Activated CD4-positive, alpha-beta T cell treated with anti-CD3 and anti-CD28 coated beads, Interleukin-2, amount 10 ng/mL, durations not matched to agents 7 days and 5 days (primary cell): ENCODE results near the gene EDAR. TPM values are rescaled to one million over a fixed set of nuclear protein-coding genes. Genes with fewer than 3 reads are reported as not detected.
A peak's percentile ranks its signal among the peaks of the same experiment; 100 is the strongest.

Experiments
- CTCF ChIA-PET: fragments of 350-600 bp; sonication (Branson Sonifier 250); formaldehyde crosslinking; loops from one replicate; lab custom pipeline; 2021; ENCODE audit warnings: antibody characterized with exemption; lab: Charles Lee
- POLR2A ChIA-PET: fragments of 350-600 bp; sonication (Branson Sonifier 250); formaldehyde crosslinking; loops from one replicate; lab custom pipeline; 2021; ENCODE audit warnings: antibody characterized with exemption; lab: Charles Lee
- DNase-seq: peaks from one replicate; pipeline ENCODE4 v3.0.0-alpha.2; 2020
- H3K27ac Mint-ChIP-seq: one replicate; pipeline ENCODE4 v1.8.0; 2021; ENCODE audit warnings: mild to moderate bottlenecking, moderate library complexity, mixed read lengths
- H3K27me3 Mint-ChIP-seq: one replicate; pipeline ENCODE4 v1.8.0; 2021; ENCODE audit warnings: mixed read lengths
- H3K36me3 Mint-ChIP-seq: one replicate; pipeline ENCODE4 v1.8.0; 2021; ENCODE audit warnings: low read depth, mixed read lengths
- H3K4me1 Mint-ChIP-seq: one replicate; pipeline ENCODE4 v1.8.0; 2021; ENCODE audit warnings: mixed read lengths
- H3K4me3 Mint-ChIP-seq: one replicate; pipeline ENCODE4 v1.8.0; 2021; ENCODE audit warnings: mild to moderate bottlenecking, moderate library complexity, mixed read lengths
- H3K9me3 Mint-ChIP-seq: one replicate; pipeline ENCODE4 v1.8.0; 2021; ENCODE audit warnings: mixed read lengths
- total RNA-seq, 2 experiments: library from RNA; stranded (reverse); gene quantifications; one replicate each; pipeline ENCODE4 v1.2.3, GENCODE V29; 2021

Gene EDAR
- under 1 TPM; 0.87 TPM for total RNA-seq

DNA sequence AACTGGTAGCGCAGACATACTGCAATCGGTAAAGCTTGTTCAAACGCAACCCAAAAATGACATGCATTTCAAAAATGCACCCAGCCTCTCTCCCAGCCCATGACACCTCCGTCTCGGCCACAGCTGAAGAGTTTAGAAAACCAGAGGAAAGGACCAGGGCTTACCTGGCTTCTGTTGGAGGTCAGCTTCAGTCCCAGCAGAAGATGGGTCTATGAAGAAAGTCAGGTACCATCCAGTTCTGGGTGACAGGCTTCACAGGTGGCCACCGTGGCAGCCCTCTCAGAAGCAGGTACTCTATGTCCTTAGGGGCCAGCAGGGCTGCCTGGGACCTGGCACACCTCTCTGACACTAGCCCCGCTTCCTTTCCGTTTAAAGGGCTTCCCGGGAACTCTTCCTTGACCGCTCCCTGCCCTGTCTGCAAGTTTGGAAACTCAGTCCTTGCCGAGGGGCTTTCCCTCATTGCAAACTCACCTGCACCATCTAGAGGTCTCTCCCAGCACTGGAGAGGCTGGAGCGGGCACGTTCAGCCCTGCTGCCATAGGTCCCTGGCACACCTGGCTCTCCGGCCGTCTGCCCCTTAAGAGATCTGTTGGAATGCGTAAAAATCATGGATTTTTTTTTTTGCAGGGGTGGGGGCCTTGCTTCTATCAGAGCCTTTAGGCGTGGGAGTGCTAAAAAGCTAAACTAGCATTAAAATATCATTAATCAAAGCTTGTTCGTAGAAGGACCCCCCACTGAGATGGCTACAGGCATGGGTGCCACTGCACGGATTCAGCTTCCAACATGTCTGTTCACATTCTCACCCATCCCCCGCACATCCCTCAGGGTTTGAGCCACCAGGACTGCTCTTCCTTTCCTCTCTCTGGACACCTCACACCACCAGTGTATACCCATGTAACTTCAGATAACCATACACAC is at the start of gene EDAR:
Gene EDAR, minus strand, starts transcription at position 425 of the 918 bp plus-strand sequence. CDS start 58,206 bp downstream, outside the sequence.
- H3K4me3 Mint-ChIP-seq: peak within 1 kb of the TSS; percentile 63
- H3K27me3 Mint-ChIP-seq: no peaks in the 10 kb centered on the region
- no peaks in the 10 kb centered on the region for H3K9me3 Mint-ChIP-seq
- H3K36me3 Mint-ChIP-seq: no peaks in the 10 kb centered on the region
- DNase-seq: peak; percentile 50
- POLR2A ChIA-PET: no interaction called here
- CTCF ChIA-PET: interaction anchor here (1.3 kb wide), 1 partner anchor 14 kb away, joined by 3 read pairs; no protein-coding TSS in a partner anchor
- peaks cover 45% of the 10 kb centered on the region for H3K4me1 Mint-ChIP-seq
- peak within 1 kb of the TSS; percentile 67 for H3K27ac Mint-ChIP-seq

DNA sequence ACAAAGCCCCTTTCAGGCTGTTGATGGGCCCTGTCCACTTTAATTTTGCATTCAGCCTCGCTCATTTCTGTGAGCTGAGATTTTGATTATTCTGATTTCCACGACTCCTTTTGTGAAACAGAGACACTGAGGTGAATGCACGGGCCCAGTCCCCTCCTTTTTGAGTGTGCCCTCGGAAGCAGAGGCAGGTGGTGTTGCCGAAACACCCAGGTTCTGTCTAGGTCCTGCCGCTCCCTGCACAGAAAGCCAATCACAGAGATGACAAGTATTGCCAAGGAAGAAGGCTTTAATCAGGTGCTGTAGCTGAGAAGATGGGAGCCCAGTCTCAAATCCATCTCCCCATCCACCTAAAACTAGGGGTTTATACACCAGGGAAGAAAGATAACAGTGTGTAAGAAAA is 44.2 kb upstream of the EDAR start:
- Mint-ChIP-seq H3K36me3 (peaks cover 11% of the 10 kb centered on the region), H3K27ac (peak overlapping the region; percentile 96), H3K4me3 (no peak overlapping the region), H3K27me3 (peaks cover 3% of the 10 kb centered on the region), H3K4me1 (peaks cover 48% of the 10 kb centered on the region), H3K9me3 (peaks cover 5% of the 10 kb centered on the region)
- ChIA-PET POLR2A (interaction anchor here (0.6 kb wide), 1 partner anchor 13 kb away, joined by 3 read pairs; no protein-coding TSS in a partner anchor), CTCF (no interaction called here)
- DNase-seq: no peak

DNA sequence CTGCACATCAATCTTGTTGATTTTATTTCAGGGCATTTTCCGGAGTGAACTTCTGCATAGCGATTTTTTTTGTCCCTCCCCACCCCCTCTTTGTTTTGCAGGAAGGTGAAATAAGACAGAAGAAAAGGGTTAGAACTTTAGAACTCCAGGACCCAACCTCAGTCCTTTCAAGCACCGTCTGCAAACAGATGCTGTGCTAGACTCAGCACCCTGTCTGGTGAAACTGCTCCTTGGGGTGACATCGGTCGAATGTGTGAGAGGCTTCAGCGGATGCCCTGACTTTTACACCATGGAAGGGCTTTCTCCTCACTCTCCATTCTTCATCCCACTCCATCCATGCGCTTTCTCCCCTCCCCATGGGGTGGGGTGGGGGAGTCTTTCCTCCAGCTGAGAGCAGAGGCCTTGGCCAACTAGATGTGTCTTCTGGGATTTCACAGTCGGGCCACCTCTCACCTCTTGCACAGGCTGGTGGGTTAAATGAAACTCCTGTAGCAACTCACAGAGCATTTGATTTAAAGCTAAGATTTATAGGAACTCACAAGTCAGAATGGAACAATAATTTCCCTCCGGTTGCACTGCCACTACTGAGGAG is 43.3 kb upstream of the EDAR start:
- H3K4me3 Mint-ChIP-seq: peak overlapping the region; percentile 74
- peak overlapping the region; percentile 96 for H3K27ac Mint-ChIP-seq
- peak; percentile 66 for DNase-seq
- H3K4me1 Mint-ChIP-seq: peaks cover 48% of the 10 kb centered on the region
- H3K36me3 Mint-ChIP-seq: peaks cover 11% of the 10 kb centered on the region
- CTCF ChIA-PET: interaction anchor here (0.6 to 0.7 kb wide), 2 partner anchors 29 to 64 kb away, joined by 3 read pairs; no protein-coding TSS in a partner anchor
- POLR2A ChIA-PET: interaction anchor here (0.7 kb wide), 1 partner anchor 232 kb away, joined by 4 read pairs; no protein-coding TSS in a partner anchor
- peaks cover 5% of the 10 kb centered on the region for H3K9me3 Mint-ChIP-seq
- H3K27me3 Mint-ChIP-seq: peaks cover 2% of the 10 kb centered on the region

DNA sequence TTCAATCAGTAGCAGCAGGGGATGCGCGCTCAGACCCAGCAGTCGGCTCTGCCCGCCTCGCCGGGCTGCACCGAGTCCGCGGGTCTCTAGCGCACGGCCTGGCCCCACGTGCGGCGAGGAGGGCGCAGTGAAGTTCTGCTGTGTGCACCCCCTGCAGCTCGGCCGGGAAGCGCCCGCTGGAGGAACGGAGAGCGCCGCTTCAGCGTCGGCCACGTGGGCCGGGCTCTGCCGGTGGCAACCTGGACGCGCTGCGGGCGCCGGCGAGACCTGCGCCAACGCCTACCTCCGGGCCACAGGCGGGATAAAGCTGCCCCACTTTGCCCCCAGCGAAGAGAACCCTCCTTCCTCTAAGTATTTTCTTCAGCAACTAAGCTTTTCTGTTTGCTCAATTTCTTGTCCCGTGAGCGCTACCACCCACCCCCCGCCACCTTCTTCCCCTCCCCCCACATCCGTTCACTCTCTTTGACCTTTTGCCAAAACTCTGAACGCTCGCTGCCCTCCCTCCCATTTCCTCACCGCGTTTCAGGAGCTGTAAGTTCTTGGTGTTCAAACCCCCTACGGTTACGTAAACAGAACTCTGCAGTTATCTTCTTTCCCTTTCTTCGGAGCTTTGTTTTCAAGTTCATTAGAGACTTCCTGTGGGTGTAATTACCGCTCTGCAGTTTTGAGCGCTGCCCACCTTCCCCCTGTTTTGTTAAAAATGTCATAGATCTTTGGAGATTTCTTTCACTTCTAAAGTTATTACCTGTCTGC is 42.6 kb upstream of the EDAR start:
- POLR2A ChIA-PET: interaction anchor here (0.7 kb wide), 1 partner anchor 233 kb away, joined by 4 read pairs; no protein-coding TSS in a partner anchor
- peaks cover 48% of the 10 kb centered on the region for H3K4me1 Mint-ChIP-seq
- CTCF ChIA-PET: interaction anchor here (0.6 to 0.7 kb wide), 2 partner anchors 28 to 63 kb away, joined by 3 read pairs; no protein-coding TSS in a partner anchor
- peaks cover 11% of the 10 kb centered on the region for H3K36me3 Mint-ChIP-seq
- peak overlapping the region; percentile 96 for H3K27ac Mint-ChIP-seq
- H3K27me3 Mint-ChIP-seq: no peaks in the 10 kb centered on the region
- DNase-seq: peak; percentile 88
- H3K9me3 Mint-ChIP-seq: peaks cover 5% of the 10 kb centered on the region
- H3K4me3 Mint-ChIP-seq: peak overlapping the region; percentile 74

DNA sequence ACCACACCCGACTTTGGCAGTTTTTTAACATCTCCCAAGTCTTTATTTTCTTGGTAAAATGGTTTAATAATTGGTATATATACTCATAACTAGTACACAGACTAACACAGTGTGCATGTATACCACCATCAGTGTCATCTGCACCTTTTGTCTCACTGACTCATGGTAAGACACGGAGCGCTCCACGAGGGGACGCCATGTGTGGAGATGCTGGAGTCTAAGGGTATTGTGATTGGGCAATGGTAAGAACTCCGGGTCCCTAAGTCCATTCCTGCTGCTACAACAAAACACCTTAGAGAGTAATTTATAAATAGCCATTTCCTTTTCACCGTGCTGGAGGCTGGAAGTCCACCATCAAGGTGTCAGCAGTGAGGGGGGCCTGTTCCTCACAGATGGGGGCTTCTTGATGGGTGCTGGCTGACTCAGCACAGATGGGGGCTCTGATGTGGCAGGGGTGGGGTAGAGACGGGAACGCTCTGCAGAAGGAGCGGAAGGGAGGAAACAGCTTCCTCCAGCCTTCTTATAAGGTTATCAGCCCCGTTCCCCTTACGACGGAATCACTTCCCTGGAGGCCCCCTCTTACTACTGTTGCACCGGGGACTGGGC is 42.0 kb upstream of the EDAR start:
- ChIA-PET POLR2A (no interaction called here), CTCF (interaction anchor here (1.5 kb wide), 1 partner anchor 8 kb away, joined by 3 read pairs; no protein-coding TSS in a partner anchor)
- no peaks in the 10 kb centered on the region for H3K27me3 Mint-ChIP-seq
- peaks cover 48% of the 10 kb centered on the region for H3K4me1 Mint-ChIP-seq
- H3K9me3 Mint-ChIP-seq: peaks cover 5% of the 10 kb centered on the region
- H3K27ac Mint-ChIP-seq: peak overlapping the region; percentile 88
- H3K4me3 Mint-ChIP-seq: peak overlapping the region; percentile 74
- H3K36me3 Mint-ChIP-seq: peaks cover 11% of the 10 kb centered on the region
- no peak for DNase-seq

DNA sequence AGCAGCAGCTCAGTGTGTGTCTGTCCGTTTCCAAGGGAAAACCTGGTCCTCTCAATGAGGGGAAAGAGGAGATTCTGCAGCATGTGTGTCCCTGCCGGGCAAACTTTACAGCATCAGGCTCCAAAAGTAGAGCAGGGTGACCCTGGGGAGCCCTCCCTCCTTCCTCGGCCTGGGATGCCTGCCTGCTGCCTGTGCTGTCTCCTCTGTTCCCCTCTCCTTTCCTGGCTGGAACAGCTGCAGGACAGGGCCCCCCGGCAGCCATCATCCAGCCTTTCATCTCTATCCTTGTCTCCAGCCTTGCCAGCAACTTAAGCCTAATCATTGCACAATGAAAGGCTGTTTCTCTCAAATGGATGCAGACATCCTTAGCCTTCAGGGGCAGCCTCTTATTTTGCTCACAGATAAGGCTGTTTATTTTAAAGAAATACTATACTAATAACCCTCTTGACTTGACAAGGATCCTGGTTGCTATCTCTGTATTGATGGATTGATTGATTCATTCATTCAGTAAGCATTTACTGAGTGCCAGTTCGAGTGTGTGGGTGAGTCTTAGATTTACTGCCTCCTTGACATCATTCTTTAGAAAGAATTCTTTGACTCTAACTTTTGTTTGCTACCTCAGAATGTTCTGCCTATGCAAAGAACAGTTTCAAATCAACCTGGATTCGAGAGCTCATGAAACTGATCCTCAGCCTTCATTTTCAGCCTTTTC is 40.6 kb upstream of the EDAR start:
- H3K9me3 Mint-ChIP-seq: peaks cover 5% of the 10 kb centered on the region
- peaks cover 43% of the 10 kb centered on the region for H3K4me1 Mint-ChIP-seq
- ChIA-PET POLR2A (no interaction called here), CTCF (interaction anchor here (1.5 kb wide), 1 partner anchor 9 kb away, joined by 3 read pairs; no protein-coding TSS in a partner anchor)
- DNase-seq: no peak
- H3K4me3 Mint-ChIP-seq: no peak overlapping the region
- H3K27me3 Mint-ChIP-seq: no peaks in the 10 kb centered on the region
- peak overlapping the region; percentile 77 for H3K27ac Mint-ChIP-seq
- peaks cover 6% of the 10 kb centered on the region for H3K36me3 Mint-ChIP-seq

DNA sequence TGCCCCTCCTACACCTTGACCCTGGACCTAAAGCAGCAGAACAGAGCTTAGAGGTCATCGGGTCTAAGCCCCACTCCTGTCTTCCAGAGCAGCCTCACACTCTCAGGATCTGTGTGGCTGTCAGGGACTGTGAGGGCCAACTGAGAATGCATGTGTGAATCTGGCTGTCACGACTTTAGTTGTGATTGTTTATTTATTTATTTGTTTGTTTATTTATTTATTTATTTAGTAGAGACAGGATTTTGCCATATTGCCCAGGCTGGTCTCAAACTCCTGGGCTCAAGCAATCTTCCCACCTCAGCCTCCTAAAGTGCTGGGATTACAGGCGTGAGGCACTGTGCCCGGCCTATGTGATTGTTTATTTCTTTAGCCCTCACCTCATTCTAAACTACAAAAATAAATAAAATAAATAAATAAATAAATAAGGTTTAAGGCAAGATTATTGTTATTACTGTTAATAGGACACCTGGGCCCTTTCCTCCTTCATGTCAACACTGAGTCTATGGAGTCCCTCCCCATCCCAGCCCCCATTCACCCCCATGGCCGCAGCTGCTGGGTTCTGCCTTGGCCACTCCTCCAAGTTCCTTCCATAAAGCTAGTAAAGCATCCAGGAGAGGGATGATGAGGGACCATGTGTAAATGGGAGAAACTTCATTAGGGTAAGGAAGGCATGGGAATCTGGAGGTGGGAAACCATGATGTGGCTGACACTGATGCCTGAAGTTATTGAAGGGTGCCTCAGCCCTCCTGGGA is 39.9 kb upstream of the EDAR start:
- no peak overlapping the region for H3K4me3 Mint-ChIP-seq
- no peaks in the 10 kb centered on the region for H3K27me3 Mint-ChIP-seq
- DNase-seq: no peak
- H3K27ac Mint-ChIP-seq: no peak overlapping the region
- H3K4me1 Mint-ChIP-seq: peaks cover 41% of the 10 kb centered on the region
- H3K9me3 Mint-ChIP-seq: peaks cover 3% of the 10 kb centered on the region
- ChIA-PET POLR2A (no interaction called here), CTCF (no interaction called here)
- peaks cover 4% of the 10 kb centered on the region for H3K36me3 Mint-ChIP-seq

DNA sequence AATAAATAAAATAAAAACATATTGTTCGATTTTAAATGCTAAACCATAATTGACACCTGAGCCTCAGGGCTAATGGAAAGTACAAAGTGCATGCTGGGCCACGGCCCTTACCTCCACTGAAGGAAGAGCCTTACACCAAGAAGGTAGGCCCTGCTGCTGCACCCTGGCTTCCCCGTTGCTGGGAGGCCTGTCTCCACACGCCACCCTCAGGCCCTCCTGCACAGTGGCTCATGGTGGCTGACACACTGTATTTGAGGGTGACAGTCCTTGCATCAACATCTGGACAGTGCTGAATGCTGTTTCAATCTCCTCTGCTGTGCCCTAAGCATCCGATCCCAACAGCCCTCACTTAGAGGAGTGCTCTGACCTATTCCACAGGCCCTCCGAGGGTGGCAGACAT is 39.3 kb upstream of the EDAR start:
- CTCF ChIA-PET: no interaction called here
- no peak for DNase-seq
- Mint-ChIP-seq H3K9me3 (peaks cover 2% of the 10 kb centered on the region), H3K27me3 (no peaks in the 10 kb centered on the region), H3K4me3 (no peak overlapping the region), H3K4me1 (peaks cover 39% of the 10 kb centered on the region), H3K36me3 (peaks cover 2% of the 10 kb centered on the region), H3K27ac (no peak overlapping the region)
- POLR2A ChIA-PET: no interaction called here

DNA sequence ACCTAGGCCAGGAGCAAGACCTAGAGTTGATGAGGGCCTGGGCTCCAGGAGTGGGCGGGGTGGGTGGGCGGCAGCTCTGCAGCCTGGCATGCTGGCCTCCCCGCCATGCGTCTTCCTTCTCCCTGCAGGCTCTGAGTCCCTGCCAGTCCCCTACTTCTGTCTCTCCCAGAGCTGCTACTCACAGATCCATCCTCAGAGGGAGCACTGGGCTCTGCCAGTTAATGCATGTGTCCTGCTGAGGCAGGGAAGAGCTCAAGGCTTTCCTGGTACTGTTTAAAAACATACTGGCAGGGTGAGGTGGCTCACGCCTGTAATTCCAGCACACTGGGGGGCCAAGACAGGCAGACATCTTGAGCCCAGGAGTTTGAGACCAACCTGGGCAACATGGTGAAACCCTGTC is 38.7 kb upstream of the EDAR start:
- DNase-seq: no peak
- Mint-ChIP-seq H3K4me3 (no peak overlapping the region), H3K27ac (peak overlapping the region; percentile 60), H3K36me3 (no peaks in the 10 kb centered on the region), H3K4me1 (peaks cover 33% of the 10 kb centered on the region), H3K9me3 (no peaks in the 10 kb centered on the region), H3K27me3 (no peaks in the 10 kb centered on the region)
- CTCF ChIA-PET: no interaction called here
- POLR2A ChIA-PET: no interaction called here

DNA sequence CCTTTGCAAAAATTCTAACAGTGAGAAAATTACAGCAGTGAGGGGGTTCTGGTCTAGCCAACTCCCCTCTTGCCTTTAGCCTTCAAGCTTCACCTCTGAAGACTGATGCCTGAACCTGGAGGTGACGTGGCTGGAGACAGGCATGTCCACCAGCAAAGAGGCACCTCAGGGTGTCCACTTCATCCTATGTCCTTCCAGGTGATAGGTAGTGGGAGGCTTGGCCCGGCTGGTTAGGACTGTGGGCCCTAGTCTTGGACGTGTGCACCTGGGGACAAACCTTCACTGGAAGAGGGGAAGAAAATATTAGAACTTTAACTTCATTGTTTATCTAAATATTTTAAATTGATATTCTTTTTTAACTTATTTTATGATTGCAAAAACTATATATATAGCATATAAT is 35.5 kb upstream of the EDAR start:
- Mint-ChIP-seq H3K4me3 (no peak overlapping the region), H3K9me3 (no peaks in the 10 kb centered on the region), H3K27ac (no peak overlapping the region), H3K27me3 (peaks cover 2% of the 10 kb centered on the region), H3K4me1 (peaks cover 15% of the 10 kb centered on the region), H3K36me3 (no peaks in the 10 kb centered on the region)
- POLR2A ChIA-PET: no interaction called here
- CTCF ChIA-PET: no interaction called here
- no peak for DNase-seq

DNA sequence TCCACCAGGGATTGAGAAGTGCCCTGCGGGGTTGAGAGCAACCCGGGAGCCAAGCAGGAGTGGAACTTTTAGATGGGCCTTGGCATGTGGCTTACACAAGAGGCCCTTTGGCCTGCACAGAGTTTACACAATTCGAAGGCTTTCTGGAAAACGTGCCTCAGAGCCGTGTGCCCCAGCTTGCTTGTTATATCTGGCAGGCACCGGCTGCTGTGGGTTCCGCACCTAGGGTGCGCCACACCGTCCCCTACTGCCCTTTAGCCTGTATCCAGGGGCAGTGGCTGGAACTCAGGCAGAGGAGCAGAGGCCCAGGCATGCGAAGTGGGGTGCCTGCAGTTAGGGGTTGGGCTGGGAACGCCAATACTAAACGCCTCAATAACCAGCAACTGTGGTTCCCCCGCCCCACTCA is 32.9 kb upstream of the EDAR start:
- POLR2A ChIA-PET: no interaction called here
- no peak overlapping the region for H3K4me3 Mint-ChIP-seq
- CTCF ChIA-PET: no interaction called here
- H3K27ac Mint-ChIP-seq: no peak overlapping the region
- H3K9me3 Mint-ChIP-seq: no peaks in the 10 kb centered on the region
- DNase-seq: no peak
- peaks cover 10% of the 10 kb centered on the region for H3K4me1 Mint-ChIP-seq
- peaks cover 2% of the 10 kb centered on the region for H3K27me3 Mint-ChIP-seq
- no peaks in the 10 kb centered on the region for H3K36me3 Mint-ChIP-seq
